AG04450 (cell line): ENCODE results near the gene PHEX. TPM values are rescaled to one million over a fixed set of nuclear protein-coding genes. Genes with fewer than 3 reads are reported as not detected.

ENCODE experiments used
- CTCF ChIA-PET: fragments of 300-600, 350-600 bp; formaldehyde crosslinking; extraction: SDS; loops from one replicate; lab custom pipeline; 2022; ENCODE audit warnings: antibody characterized with exemption, inconsistent platforms; lab: Charles Lee
- POLR2A ChIA-PET: fragments of 350-600 bp; formaldehyde crosslinking; extraction: SDS; loops from one replicate; lab custom pipeline; 2021; ENCODE audit warnings: antibody characterized with exemption, inconsistent platforms; lab: Yijun Ruan, JAX
- DNase-seq: peaks from one replicate; pipeline ENCODE4 v3.0.0-alpha.2; 2011; ENCODE audit warnings: low read depth, low spot score
- H3K27ac ChIP-seq: one replicate; pipeline ENCODE4 v1.5.1; 2012; ENCODE audit warnings: low read depth, low read length, control low read depth
- H3K27me3 ChIP-seq: one replicate; pipeline ENCODE4 v1.6.0; 2012; ENCODE audit warnings: low read length; ENCODE audit not compliant: control insufficient read depth, insufficient read depth
- H3K4me3 ChIP-seq: 2 replicates; pipeline ENCODE4 v1.5.1; 2011; ENCODE audit warnings: mild to moderate bottlenecking, low read depth, low read length, control low read depth
- H3K9me3 ChIP-seq: 2 replicates; pipeline ENCODE4 v1.5.1; 2012; ENCODE audit warnings: low read length; ENCODE audit not compliant: control insufficient read depth, insufficient read depth
- CTCF ChIP-seq: IDR thresholded peaks from 2 replicates; pipeline ENCODE4 v1.5.1; 2011; ENCODE audit warnings: low read depth, low read length, control low read depth, inconsistent platforms
- polyA plus RNA-seq: library from polyadenylated mRNA; depleted of rRNA; stranded (reverse); fragments of >200 nt; gene quantifications from 2 replicates; pipeline ENCODE4 v1.2.3, GENCODE V29; 2011

PHEX gene
- polyA plus RNA-seq, 1 experiment: 0.40 TPM

- POLR2A ChIA-PET: no interaction called here
- Histone ChIP-seq H3K27me3 (no peaks in the 10 kb centered on the region), H3K27ac (peak overlapping the region; percentile 12), H3K4me3 (no peak overlapping the region), H3K9me3 (no peaks in the 10 kb centered on the region)
- peak; percentile 36 for DNase-seq
- CTCF ChIA-PET: interaction anchor here (1.2 to 1.5 kb wide), 2 partner anchors 10 to 46 kb away, joined by 4 to 7 read pairs; no protein-coding TSS in a partner anchor
- no peak for TF ChIP-seq CTCF
Measured at GRCh38 chrX:22090181-22090580, 58.1 kb downstream of the PHEX start.

- CTCF ChIA-PET: no interaction called here
Measured at GRCh38 chrX:22093550-22093949, 61.4 kb downstream of the PHEX start.

GRCh38 chrX:22095286-22095685 is 63.2 kb downstream of the PHEX start:
- no peak for DNase-seq
- H3K27ac ChIP-seq: no peak overlapping the region
- POLR2A ChIA-PET: no interaction called here

More at GRCh38 chrX:22093550-22093949, 61.4 kb downstream of the PHEX start:
- POLR2A ChIA-PET: no interaction called here
- DNase-seq: no peak
- H3K9me3 ChIP-seq: no peaks in the 10 kb centered on the region
- H3K27me3 ChIP-seq: no peaks in the 10 kb centered on the region
- no peak overlapping the region for H3K27ac ChIP-seq
- no peak for TF ChIP-seq CTCF
- H3K4me3 ChIP-seq: no peak overlapping the region

GRCh38 chrX:22095856-22096255 is 63.7 kb downstream of the PHEX start:
- ChIA-PET CTCF (interaction anchor here (1.7 kb wide), 1 partner anchor 15 kb away, joined by 7 read pairs; no protein-coding TSS in a partner anchor), POLR2A (no interaction called here)
- H3K4me3 ChIP-seq: no peak overlapping the region
- H3K27ac ChIP-seq: no peak overlapping the region
- no peaks in the 10 kb centered on the region for H3K27me3 ChIP-seq
- DNase-seq: no peak
- no peak for TF ChIP-seq CTCF
- H3K9me3 ChIP-seq: no peaks in the 10 kb centered on the region

More at GRCh38 chrX:22095286-22095685, 63.2 kb downstream of the PHEX start:
- H3K9me3 ChIP-seq: no peaks in the 10 kb centered on the region
- H3K4me3 ChIP-seq: no peak overlapping the region
- CTCF ChIA-PET: interaction anchor here (1.7 kb wide), 1 partner anchor 14 kb away, joined by 7 read pairs; no protein-coding TSS in a partner anchor
- no peak for TF ChIP-seq CTCF
- H3K27me3 ChIP-seq: no peaks in the 10 kb centered on the region

GRCh38 chrX:22097012-22097694 is 65.0 kb downstream of the PHEX start:
- Histone ChIP-seq H3K4me3 (no peak overlapping the region), H3K27me3 (no peaks in the 10 kb centered on the region), H3K9me3 (no peaks in the 10 kb centered on the region), H3K27ac (no peak overlapping the region)
- peak; percentile 67 for DNase-seq
- POLR2A ChIA-PET: no interaction called here
- CTCF ChIA-PET: no interaction called here
- no peak for TF ChIP-seq CTCF
